ENCODE results near the gene SFXN5. TPM values are rescaled to one million over a fixed set of nuclear protein-coding genes. Genes with fewer than 3 reads are reported as not detected.

Gene SFXN5
- total RNA-seq, 1 donor from 2014 or later: 9.5 TPM

- Mint-ChIP-seq H3K27ac (no peak overlapping the region), H3K9me3 (no peaks in the 10 kb centered on the region), H3K27me3 (ENCODE audit: insufficient read depth) (peaks cover 3% of the 10 kb centered on the region), H3K36me3 (ENCODE audit: low read depth) (no peaks in the 10 kb centered on the region), H3K4me3 (no peak overlapping the region), H3K4me1 (ENCODE audit: low read depth) (no peaks in the 10 kb centered on the region)
- intact Hi-C loops (cut with micrococcal nuclease): no loop called here
- DNase-seq (ENCODE audit: low spot score): no peak
Observed at GRCh38 chr2:72940786-72941185, 130.7 kb downstream of the SFXN5 start.

GRCh38 chr2:72940361-72940760 is 131.2 kb downstream of the SFXN5 start:
- Mint-ChIP-seq H3K4me1 (ENCODE audit: low read depth) (no peaks in the 10 kb centered on the region), H3K36me3 (ENCODE audit: low read depth) (no peaks in the 10 kb centered on the region), H3K9me3 (no peaks in the 10 kb centered on the region), H3K27ac (no peak overlapping the region), H3K4me3 (no peak overlapping the region), H3K27me3 (ENCODE audit: insufficient read depth) (peaks cover 3% of the 10 kb centered on the region)
- no peak for DNase-seq (ENCODE audit: low spot score)
- intact Hi-C loops (cut with micrococcal nuclease): no loop called here

- Mint-ChIP-seq H3K36me3 (ENCODE audit: low read depth) (no peaks in the 10 kb centered on the region), H3K27ac (no peak overlapping the region), H3K9me3 (no peaks in the 10 kb centered on the region), H3K4me3 (no peak overlapping the region), H3K4me1 (ENCODE audit: low read depth) (no peaks in the 10 kb centered on the region), H3K27me3 (ENCODE audit: insufficient read depth) (peaks cover 3% of the 10 kb centered on the region)
- no peak for DNase-seq (ENCODE audit: low spot score)
- intact Hi-C loops (cut with micrococcal nuclease): no loop called here
Observed at GRCh38 chr2:72938455-72938854, 133.1 kb downstream of the SFXN5 start.

GRCh38 chr2:72937356-72937669 is 134.2 kb downstream of the SFXN5 start:
- Mint-ChIP-seq H3K9me3 (no peaks in the 10 kb centered on the region), H3K36me3 (ENCODE audit: low read depth) (no peaks in the 10 kb centered on the region), H3K27ac (no peak overlapping the region), H3K4me3 (no peak overlapping the region), H3K4me1 (ENCODE audit: low read depth) (no peaks in the 10 kb centered on the region), H3K27me3 (ENCODE audit: insufficient read depth) (peaks cover 3% of the 10 kb centered on the region)
- intact Hi-C loops (cut with micrococcal nuclease): no loop called here
- DNase-seq (ENCODE audit: low spot score): no peak

GRCh38 chr2:72936660-72937355 is 134.7 kb downstream of the SFXN5 start:
- peaks cover 3% of the 10 kb centered on the region for H3K27me3 Mint-ChIP-seq (ENCODE audit: insufficient read depth)
- H3K4me1 Mint-ChIP-seq (ENCODE audit: low read depth): no peaks in the 10 kb centered on the region
- no peak for DNase-seq (ENCODE audit: low spot score)
- intact Hi-C loops (cut with micrococcal nuclease): no loop called here
- no peak overlapping the region for H3K27ac Mint-ChIP-seq
- H3K9me3 Mint-ChIP-seq: no peaks in the 10 kb centered on the region
- no peaks in the 10 kb centered on the region for H3K36me3 Mint-ChIP-seq (ENCODE audit: low read depth)
- H3K4me3 Mint-ChIP-seq: no peak overlapping the region

GRCh38 chr2:72935611-72935957 is 135.9 kb downstream of the SFXN5 start:
- intact Hi-C loops (cut with micrococcal nuclease): no loop called here
- Mint-ChIP-seq H3K4me1 (ENCODE audit: low read depth) (no peaks in the 10 kb centered on the region), H3K36me3 (ENCODE audit: low read depth) (no peaks in the 10 kb centered on the region), H3K27me3 (ENCODE audit: insufficient read depth) (peaks cover 6% of the 10 kb centered on the region), H3K27ac (no peak overlapping the region), H3K4me3 (no peak overlapping the region), H3K9me3 (no peaks in the 10 kb centered on the region)
- no peak for DNase-seq (ENCODE audit: low spot score)

- H3K27me3 Mint-ChIP-seq (ENCODE audit: insufficient read depth): peaks cover 4% of the 10 kb centered on the region
- no peaks in the 10 kb centered on the region for H3K4me1 Mint-ChIP-seq (ENCODE audit: low read depth)
- no peak for DNase-seq (ENCODE audit: low spot score)
Observed at GRCh38 chr2:72934683-72935610, 136.6 kb downstream of the SFXN5 start.

GRCh38 chr2:72933646-72934151 is 137.8 kb downstream of the SFXN5 start:
- H3K4me1 Mint-ChIP-seq (ENCODE audit: low read depth): no peaks in the 10 kb centered on the region
- H3K4me3 Mint-ChIP-seq: no peak overlapping the region
- no peak for DNase-seq (ENCODE audit: low spot score)
- intact Hi-C loops (cut with micrococcal nuclease): no loop called here
- no peak overlapping the region for H3K27ac Mint-ChIP-seq
- H3K27me3 Mint-ChIP-seq (ENCODE audit: insufficient read depth): peaks cover 3% of the 10 kb centered on the region
- no peaks in the 10 kb centered on the region for H3K36me3 Mint-ChIP-seq (ENCODE audit: low read depth)
- H3K9me3 Mint-ChIP-seq: no peaks in the 10 kb centered on the region

More at GRCh38 chr2:72934683-72935610, 136.6 kb downstream of the SFXN5 start:
- Mint-ChIP-seq H3K4me3 (no peak overlapping the region), H3K27ac (no peak overlapping the region), H3K9me3 (no peaks in the 10 kb centered on the region), H3K36me3 (ENCODE audit: low read depth) (no peaks in the 10 kb centered on the region)
- intact Hi-C loops (cut with micrococcal nuclease): no loop called here

GRCh38 chr2:72933207-72933606 is 138.3 kb downstream of the SFXN5 start:
- no peaks in the 10 kb centered on the region for H3K36me3 Mint-ChIP-seq (ENCODE audit: low read depth)
- DNase-seq (ENCODE audit: low spot score): no peak
- intact Hi-C loops (cut with micrococcal nuclease): no loop called here
- peaks cover 3% of the 10 kb centered on the region for H3K27me3 Mint-ChIP-seq (ENCODE audit: insufficient read depth)
- no peaks in the 10 kb centered on the region for H3K9me3 Mint-ChIP-seq
- no peak overlapping the region for H3K4me3 Mint-ChIP-seq
- no peak overlapping the region for H3K27ac Mint-ChIP-seq
- H3K4me1 Mint-ChIP-seq (ENCODE audit: low read depth): no peaks in the 10 kb centered on the region

GRCh38 chr2:72932805-72933204 is 138.7 kb downstream of the SFXN5 start:
- Mint-ChIP-seq H3K27ac (no peak overlapping the region), H3K9me3 (no peaks in the 10 kb centered on the region), H3K36me3 (ENCODE audit: low read depth) (no peaks in the 10 kb centered on the region), H3K4me3 (no peak overlapping the region), H3K4me1 (ENCODE audit: low read depth) (no peaks in the 10 kb centered on the region), H3K27me3 (ENCODE audit: insufficient read depth) (peaks cover 3% of the 10 kb centered on the region)
- intact Hi-C loops (cut with micrococcal nuclease): no loop called here
- DNase-seq (ENCODE audit: low spot score): no peak

GRCh38 chr2:72932045-72932740 is 139.3 kb downstream of the SFXN5 start:
- Mint-ChIP-seq H3K9me3 (no peaks in the 10 kb centered on the region), H3K4me3 (no peak overlapping the region), H3K36me3 (ENCODE audit: low read depth) (no peaks in the 10 kb centered on the region), H3K27me3 (ENCODE audit: insufficient read depth) (peaks cover 3% of the 10 kb centered on the region), H3K27ac (no peak overlapping the region), H3K4me1 (ENCODE audit: low read depth) (no peaks in the 10 kb centered on the region)
- DNase-seq (ENCODE audit: low spot score): no peak
- intact Hi-C loops (cut with micrococcal nuclease): no loop called here

GRCh38 chr2:72931280-72931910 is 140.1 kb downstream of the SFXN5 start:
- intact Hi-C loops (cut with micrococcal nuclease): no loop called here
- H3K36me3 Mint-ChIP-seq (ENCODE audit: low read depth): no peaks in the 10 kb centered on the region
- DNase-seq (ENCODE audit: low spot score): no peak
- H3K9me3 Mint-ChIP-seq: no peaks in the 10 kb centered on the region
- peaks cover 3% of the 10 kb centered on the region for H3K27me3 Mint-ChIP-seq (ENCODE audit: insufficient read depth)
- no peaks in the 10 kb centered on the region for H3K4me1 Mint-ChIP-seq (ENCODE audit: low read depth)
- H3K4me3 Mint-ChIP-seq: no peak overlapping the region
- no peak overlapping the region for H3K27ac Mint-ChIP-seq
